K562 (cell line): ENCODE results near the gene PLEKHO1. TPM values are rescaled to one million over a fixed set of nuclear protein-coding genes. Genes with fewer than 3 reads are reported as not detected.
"Not testable (repeated sequence)": the region's sequence is repeated elsewhere in the genome, so short reads cannot be mapped to it uniquely, and the experiment has no call there.

Experiments
- ATAC-seq: fragments of 200-7000 bp; cut with Tn5 transposase; 3 replicates; pipeline ENCODE4 v1.9.1; 2020; ENCODE audit warnings: moderate library complexity
- BruUV-seq: library from RNA; stranded (reverse); fragments of 400-500 nt; replicated peaks from 2 replicates; lab custom pipeline; 2021; lab: Mats Ljungman, UMichigan
- CTCF ChIA-PET: fragments of 300-600 bp; formaldehyde crosslinking; extraction: SDS; loops from one replicate; lab custom pipeline; 2021; ENCODE audit warnings: low intra/inter-chr PET ratio; lab: Yijun Ruan, JAX
- POLR2A ChIA-PET: fragments of 300-600, 350-650 bp; sonication (Branson Sonifier 250); formaldehyde crosslinking; extraction: SDS; loops from one replicate; lab custom pipeline; 2021; ENCODE audit warnings: antibody characterized with exemption, inconsistent platforms; lab: Yijun Ruan, JAX
- DNase-seq, 4 experiments: peaks; one replicate each; pipeline versions ENCODE4 v3.0.0 to v3.0.0-alpha.2; 2011 to 2018; ENCODE audit warnings: low spot score in 3 of 4, mixed read lengths in 3 of 4; ENCODE audit errors: extremely low read depth in 1 of 4
- FAIRE-seq: peaks from 2 replicates; lab custom pipeline; 2011; peaks lifted over from hg19 to GRCh38; lab: Jason Lieb, UNC
- H2AFZ ChIP-seq: 2 replicates; pipeline ENCODE4 v1.6.0; 2011; ENCODE audit warnings: low read depth, low read length, control low read depth, inconsistent platforms
- H3K27ac ChIP-seq: fragments of 200-600 bp; 3 replicates; pipeline ENCODE4 v1.8.0; 2011; ENCODE audit warnings: low read depth, mild to moderate bottlenecking, control low read depth, inconsistent platforms, low read length, moderate library complexity, mixed read lengths; ENCODE audit errors: extremely low read depth
- H3K27me3 ChIP-seq, 2 experiments: fragments of 300-600 bp in 1 of 2; 2 replicates in 1 of 2; 3 replicates in 1 of 2; pipeline versions ENCODE4 v1.6.0 to v1.8.0; 2011; ENCODE audit warnings: inconsistent platforms in 2 of 2, low read length in 2 of 2, mild to moderate bottlenecking in 1 of 2, mixed read lengths in 1 of 2, moderate library complexity in 1 of 2; ENCODE audit not compliant: control insufficient read depth in 2 of 2, insufficient read depth in 2 of 2
- H3K36me3 ChIP-seq: fragments of 300-600 bp; 3 replicates; pipeline ENCODE4 v1.8.0; 2011; ENCODE audit warnings: mild to moderate bottlenecking, low read length, inconsistent platforms; ENCODE audit not compliant: control insufficient read depth, insufficient read depth
- H3K4me1 ChIP-seq, 2 experiments: fragments of 200-600 bp in 1 of 2; replicated peaks in 1 of 2; 2 replicates in 1 of 2; 3 replicates in 1 of 2; pipeline versions ENCODE4 v1.5.1 to v1.8.0; 2011; ENCODE audit warnings: inconsistent platforms in 2 of 2, low read length in 2 of 2, mild to moderate bottlenecking in 1 of 2, mixed read lengths in 1 of 2, moderate library complexity in 1 of 2; ENCODE audit not compliant: control insufficient read depth in 2 of 2, insufficient read depth in 2 of 2
- H3K4me2 ChIP-seq: 2 replicates; pipeline ENCODE4 v1.6.1; 2011; ENCODE audit warnings: low read length, control low read depth, inconsistent platforms, mixed read lengths; ENCODE audit not compliant: insufficient read depth
- H3K4me3 ChIP-seq: fragments of 200-600 bp; sonication (generic), shearing (Covaris generic); 2 replicates; pipeline ENCODE4 v1.5.1; 2016; ENCODE audit warnings: control low read depth, inconsistent platforms
- H3K79me2 ChIP-seq: fragments of 200-600 bp; 3 replicates; pipeline ENCODE4 v1.8.0; 2011; ENCODE audit warnings: low read length, inconsistent platforms; ENCODE audit not compliant: control insufficient read depth, insufficient read depth
- H3K9ac ChIP-seq, 2 experiments: 2 replicates each; pipeline versions ENCODE4 v1.6.0 to v1.6.1; 2011; ENCODE audit warnings: low read depth in 2 of 2, low read length in 2 of 2, control low read depth in 1 of 2, inconsistent platforms in 1 of 2, mild to moderate bottlenecking in 1 of 2, mixed read lengths in 1 of 2; ENCODE audit not compliant: insufficient read depth in 1 of 2
- H3K9me1 ChIP-seq: one replicate; pipeline ENCODE4 v1.6.0; 2011; ENCODE audit warnings: inconsistent platforms, mild to moderate bottlenecking, low read length, moderate library complexity; ENCODE audit not compliant: control insufficient read depth, insufficient read depth
- H3K9me3 ChIP-seq: replicated peaks from 2 replicates; pipeline ENCODE4 v1.5.1; 2011; ENCODE audit warnings: low read depth, low read length, inconsistent platforms; ENCODE audit not compliant: control insufficient read depth, insufficient read depth
- H4K20me1 ChIP-seq: replicated peaks from 2 replicates; pipeline ENCODE4 v1.6.1; 2011; ENCODE audit warnings: low read length, inconsistent platforms, mixed read lengths; ENCODE audit not compliant: control insufficient read depth, insufficient read depth
- NR2C1 ChIP-seq, 2 experiments: fragments of 450-650 bp; IDR thresholded peaks; 2 replicates each; pipeline ENCODE4 v1.6.1; 2017; ENCODE audit warnings: mild to moderate bottlenecking in 2 of 2, antibody characterized with exemption in 1 of 2, inconsistent platforms in 1 of 2, missing compliant biosample characterization in 1 of 2, missing genetic modification characterization in 1 of 2
- ZNF707 ChIP-seq: fragments of 250-450 bp; sonication (Bioruptor Pico); conservative IDR thresholded peaks from 2 replicates; pipeline ENCODE4 v1.8.0; 2022; ENCODE audit warnings: inconsistent platforms, mild to moderate bottlenecking, moderate library complexity
- WGBS: fragments of 100-300 bp; shearing (Covaris generic); methylation state at CpG from one replicate; pipeline ENCODE4 v1.1.6; 2016; ENCODE audit warnings: low coverage, mixed read lengths; ENCODE audit not compliant: insufficient coverage; ENCODE audit errors: missing lambda C conversion rate; 5-methylcytosine and 5-hydroxymethylcytosine counted together
- in situ Hi-C: fragments of 300-500 bp; cut with MboI; formaldehyde crosslinking; loops from 4 replicates; pipeline ENCODE4 v1.15.0; 2018; ENCODE audit warnings: inconsistent platforms, mixed read lengths
- intact Hi-C: fragments of 100-400 bp; cut with micrococcal nuclease; formaldehyde crosslinking; loops from 2 replicates; pipeline ENCODE4 v1.14.2; 2022
- polyA plus RNA-seq, 8 experiments: library from polyadenylated mRNA; depleted of rRNA in 4 of 8; stranded (reverse) in 5 of 8; unstranded in 3 of 8; fragments of >200 nt; fragmentation: Nextera tagmentation in 2 of 8; fragmentation: Illumina TruSeq in 1 of 8; extraction: Ambion mirVana in 2 of 8; extraction: Trizol in 1 of 8; gene quantifications; 2 replicates each; pipeline versions ENCODE4 v1.2.1 to v1.2.3, GENCODE V29; 2011 to 2014; ENCODE audit warnings: inconsistent platforms in 1 of 8, missing spikeins in 1 of 8
- total RNA-seq, 7 experiments: library from RNA; depleted of rRNA in 6 of 7; stranded (reverse); fragments of >200 nt in 6 of 7; fragmentation: Illumina TruSeq in 2 of 7; extraction: Trizol in 2 of 7; gene quantifications; 2 replicates each; pipeline versions ENCODE4 v1.2.1 to v1.2.3, GENCODE V29; 2011 to 2021; ENCODE audit warnings: low replicate concordance in 1 of 7

The PLEKHO1 gene
- total and polyA plus RNA-seq, 9 of the 15 experiments (the other 6 are each of a cell fraction or from before 2014, with no cell fraction given) = 0.39 to 16.2 (median 9.6) TPM

- in situ Hi-C loops = no loop called here
- ChIA-PET POLR2A (interaction anchor here (0.6 to 2.0 kb wide), 2 partner anchors 21 to 817 kb away, joined by 3 to 8 read pairs; no protein-coding TSS in a partner anchor), CTCF (no interaction called here)
- Histone ChIP-seq H3K79me2 (no peaks in the 10 kb centered on the region), H4K20me1 (no peaks in the 10 kb centered on the region), H3K27ac (no peak overlapping the region), H3K9ac (no peak overlapping the region), H3K4me1 (no peaks in the 10 kb centered on the region), H3K36me3 (no peaks in the 10 kb centered on the region), H3K9me3 (no peaks in the 10 kb centered on the region), H3K4me2 (no peak overlapping the region), H3K27me3 (no peaks in the 10 kb centered on the region; a peak in 1 of 5 replicates), H3K9me1 (no peaks in the 10 kb centered on the region), H2AFZ (0 out of 2 replicates have a peak overlapping the region, but pooled peaks have one; percentile 12), H3K4me3 (no peak overlapping the region)
- DNase-seq = no peak
- 57% methylated on average over 7 of the region's 7 CpGs for WGBS
- no peak for FAIRE-seq
- no peak for TF ChIP-seq ZNF707 (CRISPR knock-in tag)
- TF ChIP-seq NR2C1 (IDR thresholded peaks at IDR 0.05) = peak; percentile 31; the same call in 1 of the 2 replicates
- no peak for TF ChIP-seq NR2C1 (tag; IDR thresholded peaks at IDR 0.05)
- no peak for ATAC-seq
- intact Hi-C loops = no loop called here
- BruUV-seq = no TSS peak
Observed at GRCh38 chr1:150207281-150207971, 57.7 kb downstream of the PLEKHO1 start.

- ATAC-seq, BruUV-seq, H3K4me2 ChIP-seq, H3K27me3 ChIP-seq, H3K27ac ChIP-seq, H3K79me2 ChIP-seq, FAIRE-seq, H3K9ac ChIP-seq, H3K4me3 ChIP-seq, intact Hi-C loops, CTCF ChIA-PET, in situ Hi-C loops, H2AFZ ChIP-seq, H3K36me3 ChIP-seq, DNase-seq, H3K4me1 ChIP-seq, H3K9me1 ChIP-seq, H4K20me1 ChIP-seq, H3K9me3 ChIP-seq: not testable (repeated sequence)
- POLR2A ChIA-PET = interaction anchor here (2.0 kb wide), 1 partner anchor 20 kb away, joined by 8 read pairs; no protein-coding TSS in a partner anchor
- 72% methylated on average over 6 of the region's 6 CpGs for whole genome bisulfite sequencing
Observed at GRCh38 chr1:150208460-150208859, 58.7 kb downstream of the PLEKHO1 start.

Other genes starting within 250 kb of the PLEKHO1 start
Only the 7 nearest of the 13 such genes appear.
- gene OTUD7B, start 139.2 kb upstream of the PLEKHO1 start, total RNA-seq (2014; rRNA removed) = 6.7 and 6.9 TPM in 2 replicates
- gene OTUD7B, start 139.2 kb upstream of the PLEKHO1 start, total RNA-seq (2014; rRNA removed; fragmentation: Illumina TruSeq; extraction: Trizol) = 8.4 and 9.4 TPM in 2 replicates
- 8.6 and 8.7 TPM in 2 replicates for gene OTUD7B, start 139.2 kb upstream of the PLEKHO1 start, total RNA-seq (2015; rRNA removed; fragmentation: Illumina TruSeq; extraction: Trizol)
- 16.4 and 18.8 TPM in 2 replicates for gene OTUD7B, start 139.2 kb upstream of the PLEKHO1 start, total RNA-seq (2021)
- gene OTUD7B, start 139.2 kb upstream of the PLEKHO1 start, polyA plus RNA-seq (2011; rRNA removed) = 6.7 and 7.4 TPM in 2 replicates
- 8.9 and 10.9 TPM in 2 replicates for gene OTUD7B, start 139.2 kb upstream of the PLEKHO1 start, polyA plus RNA-seq (2014; fragmentation: Illumina TruSeq; extraction: Trizol)
- under 1 TPM; 0.96 TPM for gene OTUD7B, start 139.2 kb upstream of the PLEKHO1 start, polyA plus RNA-seq (2014; fragmentation: Nextera tagmentation; extraction: Ambion mirVana)
- gene OTUD7B, start 139.2 kb upstream of the PLEKHO1 start, polyA plus RNA-seq (2014; rRNA removed) = 4.5 and 5.5 TPM in 2 replicates
- gene VPS45, start 82.1 kb upstream of the PLEKHO1 start, total RNA-seq (2014; rRNA removed) = 17.9 and 21.3 TPM in 2 replicates
- gene VPS45, start 82.1 kb upstream of the PLEKHO1 start, total RNA-seq (2014; rRNA removed; fragmentation: Illumina TruSeq; extraction: Trizol) = 42.6 and 44.6 TPM in 2 replicates
- 34.1 and 34.4 TPM in 2 replicates for gene VPS45, start 82.1 kb upstream of the PLEKHO1 start, total RNA-seq (2015; rRNA removed; fragmentation: Illumina TruSeq; extraction: Trizol)
- 27.0 and 27.4 TPM in 2 replicates for gene VPS45, start 82.1 kb upstream of the PLEKHO1 start, total RNA-seq (2021)
- gene VPS45, start 82.1 kb upstream of the PLEKHO1 start, polyA plus RNA-seq (2011; rRNA removed) = 37.1 and 48.2 TPM in 2 replicates
- gene VPS45, start 82.1 kb upstream of the PLEKHO1 start, polyA plus RNA-seq (2014; fragmentation: Illumina TruSeq; extraction: Trizol) = 30.8 and 38.3 TPM in 2 replicates
- gene VPS45, start 82.1 kb upstream of the PLEKHO1 start, polyA plus RNA-seq (2014; fragmentation: Nextera tagmentation; extraction: Ambion mirVana) = 10 to 100 TPM; 21.3 to 43.6 TPM
- 24.1 and 31.5 TPM in 2 replicates for gene VPS45, start 82.1 kb upstream of the PLEKHO1 start, polyA plus RNA-seq (2014; rRNA removed)
- 62.5 and 67.0 TPM in 2 replicates for gene ANP32E, start 86.2 kb downstream of the PLEKHO1 start, total RNA-seq (2014; rRNA removed)
- 105 and 135 TPM in 2 replicates for gene ANP32E, start 86.2 kb downstream of the PLEKHO1 start, total RNA-seq (2014; rRNA removed; fragmentation: Illumina TruSeq; extraction: Trizol)
- gene ANP32E, start 86.2 kb downstream of the PLEKHO1 start, total RNA-seq (2015; rRNA removed; fragmentation: Illumina TruSeq; extraction: Trizol) = 89.4 and 93.3 TPM in 2 replicates
- 67.8 and 92.4 TPM in 2 replicates for gene ANP32E, start 86.2 kb downstream of the PLEKHO1 start, total RNA-seq (2021)
- 34.3 and 60.4 TPM in 2 replicates for gene ANP32E, start 86.2 kb downstream of the PLEKHO1 start, polyA plus RNA-seq (2011; rRNA removed)
- 110 and 124 TPM in 2 replicates for gene ANP32E, start 86.2 kb downstream of the PLEKHO1 start, polyA plus RNA-seq (2014; fragmentation: Illumina TruSeq; extraction: Trizol)
- 100 to 1,000 TPM; 133 to 197 TPM for gene ANP32E, start 86.2 kb downstream of the PLEKHO1 start, polyA plus RNA-seq (2014; fragmentation: Nextera tagmentation; extraction: Ambion mirVana)
- 99.8 and 104 TPM in 2 replicates for gene ANP32E, start 86.2 kb downstream of the PLEKHO1 start, polyA plus RNA-seq (2014; rRNA removed)
- not detected in 2 replicates for gene CA14, start 107.9 kb downstream of the PLEKHO1 start, total RNA-seq (2014; rRNA removed)
- gene CA14, start 107.9 kb downstream of the PLEKHO1 start, total RNA-seq (2014; rRNA removed; fragmentation: Illumina TruSeq; extraction: Trizol) = 0.15 and 0.16 TPM in 2 replicates
- 0.33 and 0.41 TPM in 2 replicates for gene CA14, start 107.9 kb downstream of the PLEKHO1 start, total RNA-seq (2015; rRNA removed; fragmentation: Illumina TruSeq; extraction: Trizol)
- gene CA14, start 107.9 kb downstream of the PLEKHO1 start, total RNA-seq (2021) = 0.22 and 0.36 TPM in 2 replicates
- 0.13 and 0.24 TPM in 2 replicates for gene CA14, start 107.9 kb downstream of the PLEKHO1 start, polyA plus RNA-seq (2011; rRNA removed)
- gene CA14, start 107.9 kb downstream of the PLEKHO1 start, polyA plus RNA-seq (2014; fragmentation: Illumina TruSeq; extraction: Trizol) = 0.15 and 0.16 TPM in 2 replicates
- under 1 TPM; 0.30 to 0.46 TPM for gene CA14, start 107.9 kb downstream of the PLEKHO1 start, polyA plus RNA-seq (2014; fragmentation: Nextera tagmentation; extraction: Ambion mirVana)
- 0.12 and 0.57 TPM in 2 replicates for gene CA14, start 107.9 kb downstream of the PLEKHO1 start, polyA plus RNA-seq (2014; rRNA removed)
- 48.8 and 59.0 TPM in 2 replicates for gene APH1A, start 119.1 kb downstream of the PLEKHO1 start, total RNA-seq (2014; rRNA removed)
- gene APH1A, start 119.1 kb downstream of the PLEKHO1 start, total RNA-seq (2014; rRNA removed; fragmentation: Illumina TruSeq; extraction: Trizol) = 70.6 and 74.0 TPM in 2 replicates
- gene APH1A, start 119.1 kb downstream of the PLEKHO1 start, total RNA-seq (2015; rRNA removed; fragmentation: Illumina TruSeq; extraction: Trizol) = 77.0 and 79.1 TPM in 2 replicates
- 97.3 and 98.6 TPM in 2 replicates for gene APH1A, start 119.1 kb downstream of the PLEKHO1 start, total RNA-seq (2021)
- gene APH1A, start 119.1 kb downstream of the PLEKHO1 start, polyA plus RNA-seq (2011; rRNA removed) = 111 and 123 TPM in 2 replicates
- 84.5 and 93.5 TPM in 2 replicates for gene APH1A, start 119.1 kb downstream of the PLEKHO1 start, polyA plus RNA-seq (2014; fragmentation: Illumina TruSeq; extraction: Trizol)
- gene APH1A, start 119.1 kb downstream of the PLEKHO1 start, polyA plus RNA-seq (2014; fragmentation: Nextera tagmentation; extraction: Ambion mirVana) = 1 to 10 TPM; 5.6 to 6.0 TPM
- 86.8 and 89.4 TPM in 2 replicates for gene APH1A, start 119.1 kb downstream of the PLEKHO1 start, polyA plus RNA-seq (2014; rRNA removed)
- not detected in 2 replicates for gene C1orf54, start 122.9 kb downstream of the PLEKHO1 start, total RNA-seq (2014; rRNA removed)
- gene C1orf54, start 122.9 kb downstream of the PLEKHO1 start, total RNA-seq (2014; rRNA removed; fragmentation: Illumina TruSeq; extraction: Trizol) = 0.65 and 1.1 TPM in 2 replicates
- gene C1orf54, start 122.9 kb downstream of the PLEKHO1 start, total RNA-seq (2015; rRNA removed; fragmentation: Illumina TruSeq; extraction: Trizol) = 1.1 and 2.2 TPM in 2 replicates
- 0.20 and 1.00 TPM in 2 replicates for gene C1orf54, start 122.9 kb downstream of the PLEKHO1 start, total RNA-seq (2021)
- gene C1orf54, start 122.9 kb downstream of the PLEKHO1 start, polyA plus RNA-seq (2011; rRNA removed) = 1.2 and 3.4 TPM in 2 replicates
- 1.0 and 1.2 TPM in 2 replicates for gene C1orf54, start 122.9 kb downstream of the PLEKHO1 start, polyA plus RNA-seq (2014; fragmentation: Illumina TruSeq; extraction: Trizol)
- gene C1orf54, start 122.9 kb downstream of the PLEKHO1 start, polyA plus RNA-seq (2014; fragmentation: Nextera tagmentation; extraction: Ambion mirVana) = 1 to 10 TPM; 2.0 to 2.5 TPM
- 0.33 and 1.1 TPM in 2 replicates for gene C1orf54, start 122.9 kb downstream of the PLEKHO1 start, polyA plus RNA-seq (2014; rRNA removed)
- gene CIART, start 132.6 kb downstream of the PLEKHO1 start, total RNA-seq (2014; rRNA removed) = 0.41 TPM in 1 of 2 replicates, not detected in the other
- gene CIART, start 132.6 kb downstream of the PLEKHO1 start, total RNA-seq (2014; rRNA removed; fragmentation: Illumina TruSeq; extraction: Trizol) = 0.15 TPM in 1 of 2 replicates, not detected in the other
- 0.22 TPM in 1 of 2 replicates, not detected in the other for gene CIART, start 132.6 kb downstream of the PLEKHO1 start, total RNA-seq (2015; rRNA removed; fragmentation: Illumina TruSeq; extraction: Trizol)
- 0.35 TPM in 1 of 2 replicates, not detected in the other for gene CIART, start 132.6 kb downstream of the PLEKHO1 start, total RNA-seq (2021)
- gene CIART, start 132.6 kb downstream of the PLEKHO1 start, polyA plus RNA-seq (2011; rRNA removed) = 0.30 TPM in 1 of 2 replicates, not detected in the other
- gene CIART, start 132.6 kb downstream of the PLEKHO1 start, polyA plus RNA-seq (2014; fragmentation: Illumina TruSeq; extraction: Trizol) = 0.19 and 0.35 TPM in 2 replicates
- under 1 TPM; 0.07 to 0.21 TPM for gene CIART, start 132.6 kb downstream of the PLEKHO1 start, polyA plus RNA-seq (2014; fragmentation: Nextera tagmentation; extraction: Ambion mirVana)
- 0.19 and 1.1 TPM in 2 replicates for gene CIART, start 132.6 kb downstream of the PLEKHO1 start, polyA plus RNA-seq (2014; rRNA removed)